OCI-LY1 (cell line): ENCODE results near the gene USP2.
A peak's percentile ranks its signal among the peaks of the same experiment; 100 is the strongest.

Source experiments
- H2AFZ ChIP-seq: fragments of 200-600 bp; sonication (generic), shearing (Covaris generic); 2 replicates; pipeline ENCODE4 v1.6.0; 2014; ENCODE audit warnings: antibody characterized with exemption, mild to moderate bottlenecking, low read length
- H3F3A ChIP-seq: fragments of 200-600 bp; sonication (generic), shearing (Covaris generic); 2 replicates; pipeline ENCODE4 v1.6.0; 2014; ENCODE audit warnings: mild to moderate bottlenecking, antibody characterized with exemption, low read length, moderate library complexity; ENCODE audit not compliant: insufficient read depth
- H3K27ac ChIP-seq: fragments of 200-600 bp; sonication (generic); 2 replicates; pipeline ENCODE4 v1.5.1; 2014; ENCODE audit warnings: low read length, mixed run types, mild to moderate bottlenecking, low read depth; ENCODE audit not compliant: poor library complexity, severe bottlenecking
- H3K27me3 ChIP-seq: fragments of 200-600 bp; sonication (generic); 2 replicates; pipeline ENCODE4 v1.6.0; 2014; ENCODE audit warnings: antibody characterized with exemption, mild to moderate bottlenecking, low read length, moderate library complexity; ENCODE audit not compliant: insufficient read depth
- H3K36me3 ChIP-seq: fragments of 200-600 bp; sonication (generic); 2 replicates; pipeline ENCODE4 v1.6.1; 2014; ENCODE audit warnings: mild to moderate bottlenecking, antibody characterized with exemption, low read length, moderate library complexity, mixed read lengths; ENCODE audit not compliant: insufficient read depth
- H3K4me1 ChIP-seq: fragments of 200-600 bp; sonication (generic); 2 replicates; pipeline ENCODE4 v1.5.1; 2014; ENCODE audit warnings: mild to moderate bottlenecking, low read length, moderate library complexity; ENCODE audit not compliant: insufficient read depth, severe bottlenecking
- H3K4me2 ChIP-seq: fragments of 200-600 bp; sonication (generic), shearing (Covaris generic); 2 replicates; pipeline ENCODE4 v1.6.1; 2014; ENCODE audit warnings: low read length
- H3K4me3 ChIP-seq: fragments of 200-600 bp; sonication (generic); 2 replicates; pipeline ENCODE4 v1.5.1; 2014; ENCODE audit warnings: low read length, low read depth, mild to moderate bottlenecking, mixed read lengths; ENCODE audit not compliant: poor library complexity, severe bottlenecking
- H3K79me2 ChIP-seq: fragments of 200-600 bp; shearing (Covaris generic); 2 replicates; pipeline ENCODE4 v1.6.1; 2016; ENCODE audit warnings: mixed run types, low read length, mixed read lengths; ENCODE audit not compliant: insufficient read depth
- H3K9ac ChIP-seq: fragments of 200-600 bp; sonication (generic), shearing (Covaris generic); 2 replicates; pipeline ENCODE4 v1.6.1; 2014; ENCODE audit warnings: mild to moderate bottlenecking, low read length, mixed read lengths
- H3K9me2 ChIP-seq: fragments of 200-600 bp; sonication (generic), shearing (Covaris generic); 2 replicates; pipeline ENCODE4 v1.6.1; 2014; ENCODE audit warnings: low read depth, mild to moderate bottlenecking, low read length, mixed read lengths
- H3K9me3 ChIP-seq: fragments of 200-600 bp; shearing (Covaris generic); 2 replicates; pipeline ENCODE4 v1.6.1; 2014; ENCODE audit warnings: low read length, mixed read lengths
- H4K20me1 ChIP-seq: fragments of 200-600 bp; sonication (generic), shearing (Covaris generic); 2 replicates; pipeline ENCODE4 v1.6.0; 2016; ENCODE audit warnings: mild to moderate bottlenecking, low read length; ENCODE audit not compliant: insufficient read depth
- EZH2 ChIP-seq: fragments of 200-600 bp; sonication (generic), shearing (Covaris generic); IDR thresholded peaks from 2 replicates; pipeline ENCODE4 v1.8.0; 2017; ENCODE audit warnings: borderline replicate concordance, mixed run types, mild to moderate bottlenecking, antibody characterized with exemption, low read length, moderate library complexity, mixed read lengths
- TF ChIP-seq, protein P1 (sequence below): fragments of 200-600 bp; sonication (generic), shearing (Covaris generic); IDR thresholded peaks from 2 replicates; pipeline ENCODE4 v1.5.1; 2017; ENCODE audit warnings: mild to moderate bottlenecking, antibody characterized with exemption, low read length, moderate library complexity, mixed read lengths

Gene USP2

DNA sequence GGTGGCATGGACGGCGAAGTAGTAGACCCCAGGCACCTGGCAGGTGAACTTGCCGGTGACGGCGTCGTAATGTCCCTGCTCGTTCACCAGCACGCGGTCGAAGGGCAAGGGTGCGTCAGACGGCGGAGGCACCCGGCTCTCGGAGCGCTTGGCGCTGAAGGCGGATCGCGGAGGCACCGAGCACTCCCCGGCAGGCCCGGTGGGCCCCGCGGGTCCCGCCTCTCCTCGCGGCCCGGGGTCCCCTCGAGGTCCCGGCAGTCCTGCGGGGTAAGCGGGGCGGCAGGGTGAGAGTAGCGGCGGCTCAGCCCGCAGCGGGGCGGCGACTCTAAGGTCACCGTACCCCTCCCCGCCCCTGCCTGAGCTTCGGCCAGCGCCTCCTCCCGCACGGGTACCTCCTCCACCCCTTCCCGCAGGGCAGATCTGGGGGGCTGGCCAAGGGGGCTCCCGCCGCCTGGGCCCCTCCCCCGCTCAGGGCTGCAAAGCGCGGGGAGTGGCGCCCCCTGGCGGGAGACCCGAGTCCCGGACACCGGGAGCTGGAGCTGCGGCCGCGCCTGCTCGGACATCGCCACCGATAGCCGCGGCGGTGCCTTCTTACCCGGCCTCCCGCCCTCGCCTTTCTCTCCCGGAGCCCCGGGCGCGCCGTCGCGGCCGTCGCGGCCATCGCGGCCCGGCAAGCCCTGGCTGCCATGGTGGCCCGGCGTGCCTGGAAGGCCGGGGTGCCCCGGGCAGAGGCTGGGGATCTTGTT is 41.7 kb downstream of the USP2 start:
- H3K27ac ChIP-seq: no peak overlapping the region
- 0 out of 2 replicates have a peak, but pooled peaks cover 2% of the 10 kb centered on the region for H3K79me2 ChIP-seq
- H3K4me1 ChIP-seq: peaks cover 51% of the 10 kb centered on the region
- H3K9me2 ChIP-seq: no peaks in the 10 kb centered on the region
- H3K9me3 ChIP-seq: no peaks in the 10 kb centered on the region
- no peaks in the 10 kb centered on the region; the same call in 1 of the 2 replicates for H3K36me3 ChIP-seq
- H4K20me1 ChIP-seq: no peaks in the 10 kb centered on the region
- no peaks in the 10 kb centered on the region for H3F3A ChIP-seq
- peak overlapping the region; percentile 65 for H3K4me2 ChIP-seq
- no peak overlapping the region for H2AFZ ChIP-seq
- no peak overlapping the region; the same call in 1 of the 2 replicates for H3K9ac ChIP-seq
- no peak for TF ChIP-seq EZH2
- TF ChIP-seq, protein P1, sequence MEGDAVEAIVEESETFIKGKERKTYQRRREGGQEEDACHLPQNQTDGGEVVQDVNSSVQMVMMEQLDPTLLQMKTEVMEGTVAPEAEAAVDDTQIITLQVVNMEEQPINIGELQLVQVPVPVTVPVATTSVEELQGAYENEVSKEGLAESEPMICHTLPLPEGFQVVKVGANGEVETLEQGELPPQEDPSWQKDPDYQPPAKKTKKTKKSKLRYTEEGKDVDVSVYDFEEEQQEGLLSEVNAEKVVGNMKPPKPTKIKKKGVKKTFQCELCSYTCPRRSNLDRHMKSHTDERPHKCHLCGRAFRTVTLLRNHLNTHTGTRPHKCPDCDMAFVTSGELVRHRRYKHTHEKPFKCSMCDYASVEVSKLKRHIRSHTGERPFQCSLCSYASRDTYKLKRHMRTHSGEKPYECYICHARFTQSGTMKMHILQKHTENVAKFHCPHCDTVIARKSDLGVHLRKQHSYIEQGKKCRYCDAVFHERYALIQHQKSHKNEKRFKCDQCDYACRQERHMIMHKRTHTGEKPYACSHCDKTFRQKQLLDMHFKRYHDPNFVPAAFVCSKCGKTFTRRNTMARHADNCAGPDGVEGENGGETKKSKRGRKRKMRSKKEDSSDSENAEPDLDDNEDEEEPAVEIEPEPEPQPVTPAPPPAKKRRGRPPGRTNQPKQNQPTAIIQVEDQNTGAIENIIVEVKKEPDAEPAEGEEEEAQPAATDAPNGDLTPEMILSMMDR: peak; percentile 69
- peak overlapping the region; percentile 45 for H3K4me3 ChIP-seq
- H3K27me3 ChIP-seq: peaks cover 4% of the 10 kb centered on the region; the same call in 1 of the 2 replicates

DNA sequence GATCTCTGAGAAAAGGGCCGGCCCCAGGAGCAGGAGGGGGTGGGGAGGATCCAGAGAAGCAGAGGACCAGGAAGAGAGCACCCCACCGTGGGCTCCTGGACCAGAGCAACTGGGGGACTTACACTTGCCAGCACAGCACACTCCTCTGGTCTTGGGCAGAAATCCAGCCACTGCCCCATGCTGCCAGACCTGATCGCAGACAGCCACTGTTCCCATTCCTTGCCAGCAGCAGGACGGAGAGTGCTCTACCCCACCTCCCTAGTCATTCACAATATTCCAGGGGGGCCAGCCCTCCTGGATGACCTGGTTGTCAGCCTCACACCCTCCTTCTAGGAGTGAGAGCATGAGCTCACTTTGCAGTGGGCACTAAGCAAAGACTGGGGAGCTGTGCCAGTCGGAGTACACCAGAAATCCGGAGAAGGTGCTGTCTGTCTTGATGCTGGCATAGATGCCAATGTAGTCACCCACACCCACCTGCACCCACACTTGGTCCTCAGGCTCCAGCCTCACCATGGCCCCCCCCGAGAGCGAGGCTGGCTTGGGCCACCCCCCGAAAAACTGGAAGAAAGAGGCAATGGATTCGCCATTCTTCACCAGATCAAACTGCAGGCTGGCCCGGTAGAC is 42.4 kb downstream of the USP2 start:
- Histone ChIP-seq H3K9me2 (no peaks in the 10 kb centered on the region), H3K4me2 (peak overlapping the region; percentile 65; the same call in 1 of the 2 replicates), H2AFZ (no peak overlapping the region), H3K27ac (no peak overlapping the region), H4K20me1 (no peaks in the 10 kb centered on the region), H3K36me3 (no peaks in the 10 kb centered on the region; the same call in 1 of the 2 replicates), H3K9ac (no peak overlapping the region), H3K27me3 (peaks cover 4% of the 10 kb centered on the region; the same call in 1 of the 2 replicates), H3K79me2 (0 out of 2 replicates have a peak, but pooled peaks cover 2% of the 10 kb centered on the region), H3K4me1 (peaks cover 53% of the 10 kb centered on the region), H3K9me3 (no peaks in the 10 kb centered on the region), H3K4me3 (no peak overlapping the region), H3F3A (no peaks in the 10 kb centered on the region)
- TF ChIP-seq, protein P1: no peak
- TF ChIP-seq EZH2: no peak

DNA sequence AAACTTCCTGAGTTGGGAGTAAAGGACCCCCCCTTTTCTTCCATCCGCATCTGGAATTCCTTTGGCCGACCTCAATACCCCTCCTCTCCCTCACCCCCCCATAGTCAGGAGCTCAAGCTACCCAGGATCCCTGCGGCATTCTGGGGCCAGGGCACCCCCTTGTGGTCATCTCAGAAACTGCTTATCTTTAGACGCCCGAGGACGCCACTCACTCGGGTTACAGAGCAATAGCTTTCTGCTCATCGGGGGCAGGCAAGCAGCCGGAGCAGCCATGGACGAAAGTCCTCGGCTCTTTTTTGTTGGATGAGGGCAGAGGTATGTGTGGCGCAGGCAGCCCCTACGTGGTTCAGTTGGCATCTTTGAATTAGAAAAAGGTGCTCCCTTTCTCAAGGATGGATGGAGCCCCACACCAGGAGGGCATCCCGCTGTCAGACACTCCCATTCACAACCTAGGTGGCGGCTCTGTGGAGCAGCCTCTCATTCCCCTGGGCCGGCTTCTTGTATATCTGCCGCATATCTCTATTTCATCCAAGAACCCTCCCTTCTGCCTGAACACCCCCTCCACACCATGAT is 43.1 kb downstream of the USP2 start:
- H3K9ac ChIP-seq: no peak overlapping the region; the same call in 1 of the 2 replicates
- no peak overlapping the region for H2AFZ ChIP-seq
- no peaks in the 10 kb centered on the region; the same call in 1 of the 2 replicates for H3K36me3 ChIP-seq
- TF ChIP-seq, protein P1: peak; percentile 72
- TF ChIP-seq EZH2: no peak
- H3K9me3 ChIP-seq: no peaks in the 10 kb centered on the region
- H3K9me2 ChIP-seq: no peaks in the 10 kb centered on the region
- H3K27me3 ChIP-seq: peaks cover 4% of the 10 kb centered on the region; the same call in 1 of the 2 replicates
- no peaks in the 10 kb centered on the region for H4K20me1 ChIP-seq
- peak overlapping the region; percentile 36; the same call in 1 of the 2 replicates for H3K4me2 ChIP-seq
- H3K79me2 ChIP-seq: 0 out of 2 replicates have a peak, but pooled peaks cover 2% of the 10 kb centered on the region
- H3F3A ChIP-seq: no peaks in the 10 kb centered on the region
- peaks cover 59% of the 10 kb centered on the region for H3K4me1 ChIP-seq
- H3K4me3 ChIP-seq: no peak overlapping the region
- no peak overlapping the region for H3K27ac ChIP-seq
